Neural progenitor cell (in vitro differentiated cells): Measurements from ENCODE around the gene LRRC74B. TPM values are rescaled to one million over a fixed set of nuclear protein-coding genes. Genes with fewer than 3 reads are reported as not detected.

ENCODE experiments used
- DNase-seq: peaks from one replicate; pipeline ENCODE4 v3.0.0-alpha.2; 2016; ENCODE audit warnings: low spot score
- H2AFZ ChIP-seq: fragments of 200-600 bp; sonication (generic); replicated peaks from 2 replicates; pipeline ENCODE4 v1.6.1; 2016; ENCODE audit warnings: antibody characterized with exemption
- H3F3A ChIP-seq: fragments of 200-600 bp; sonication (generic); 2 replicates; pipeline ENCODE4 v1.6.1; 2016; ENCODE audit warnings: antibody characterized with exemption, low read depth
- H3K27ac ChIP-seq: fragments of 200-600 bp; sonication (generic); 2 replicates; pipeline ENCODE4 v1.5.1; 2016; ENCODE audit warnings: mild to moderate bottlenecking
- H3K27me3 ChIP-seq: fragments of 200-600 bp; sonication (generic); 2 replicates; pipeline ENCODE4 v1.6.1; 2016; ENCODE audit warnings: mild to moderate bottlenecking, moderate library complexity
- H3K36me3 ChIP-seq: fragments of 200-600 bp; sonication (generic); 2 replicates; pipeline ENCODE4 v1.5.1; 2016
- H3K4me1 ChIP-seq: fragments of 200-600 bp; sonication (generic); 2 replicates; pipeline ENCODE4 v1.6.1; 2016; ENCODE audit warnings: mixed run types
- H3K4me2 ChIP-seq: fragments of 200-600 bp; sonication (generic); 2 replicates; pipeline ENCODE4 v1.6.1; 2016
- H3K4me3 ChIP-seq: fragments of 200-600 bp; sonication (generic); 2 replicates; pipeline ENCODE4 v1.5.1; 2016
- H3K79me2 ChIP-seq: fragments of 200-600 bp; sonication (generic); 2 replicates; pipeline ENCODE4 v1.6.1; 2016; ENCODE audit warnings: low read depth
- H3K9ac ChIP-seq: fragments of 200-600 bp; sonication (generic); 2 replicates; pipeline ENCODE4 v1.6.1; 2016
- H3K9me3 ChIP-seq: fragments of 200-600 bp; sonication (generic); 2 replicates; pipeline ENCODE4 v1.5.1; 2016; ENCODE audit warnings: low read depth
- H4K20me1 ChIP-seq: fragments of 200-600 bp; sonication (generic); 2 replicates; pipeline ENCODE4 v1.6.1; 2016; ENCODE audit warnings: low read depth
- H3K27ac Mint-ChIP-seq: 3 replicates; pipeline ENCODE4 v1.8.0; 2021; ENCODE audit warnings: mixed read lengths
- H3K27me3 Mint-ChIP-seq: 2 replicates; pipeline ENCODE4 v1.8.0; 2022; ENCODE audit warnings: low read depth, mild to moderate bottlenecking, inconsistent platforms, moderate library complexity, mixed read lengths; ENCODE audit not compliant: insufficient read depth
- H3K36me3 Mint-ChIP-seq: 3 replicates; pipeline ENCODE4 v1.8.0; 2021; ENCODE audit warnings: mixed read lengths
- H3K4me1 Mint-ChIP-seq: 3 replicates; pipeline ENCODE4 v1.8.0; 2021; ENCODE audit warnings: mixed read lengths
- H3K4me3 Mint-ChIP-seq: 3 replicates; pipeline ENCODE4 v1.8.0; 2021; ENCODE audit warnings: mild to moderate bottlenecking, moderate library complexity, mixed read lengths
- H3K9me3 Mint-ChIP-seq: 3 replicates; pipeline ENCODE4 v1.8.0; 2020; ENCODE audit warnings: mixed read lengths
- CTCF ChIP-seq: fragments of 200-600 bp; sonication (generic); IDR thresholded peaks from 2 replicates; pipeline ENCODE4 v1.5.1; 2017; ENCODE audit warnings: antibody characterized with exemption, mild to moderate bottlenecking
- EZH2 ChIP-seq: fragments of 200-600 bp; sonication (generic); IDR thresholded peaks from 2 replicates; pipeline ENCODE4 v1.6.1; 2017; ENCODE audit warnings: antibody characterized with exemption, mild to moderate bottlenecking, moderate library complexity
- EZH2phosphoT487 ChIP-seq: fragments of 200-600 bp; sonication (generic); IDR thresholded peaks from 2 replicates; pipeline ENCODE4 v1.6.1; 2017; ENCODE audit warnings: antibody characterized with exemption
- total RNA-seq: library from RNA; depleted of rRNA; stranded (reverse); fragments of >200 nt; gene quantifications from 2 replicates; pipeline ENCODE4 v1.2.3, GENCODE V29; 2015; ENCODE audit warnings: low replicate concordance

LRRC74B gene
- total RNA-seq, 1 donor from 2014 or later, result not detected

GRCh38 chr22:21054046-21054713, 8.4 kb downstream of the LRRC74B start:
- Histone ChIP-seq H3K4me1 (no peaks in the 10 kb centered on the region), H4K20me1 (no peaks in the 10 kb centered on the region), H3K27me3 (no peaks in the 10 kb centered on the region), H3K36me3 (no peaks in the 10 kb centered on the region), H3K9ac (no peak overlapping the region), H3K4me2 (no peak overlapping the region), H3K4me3 (no peak overlapping the region), H3K79me2 (no peaks in the 10 kb centered on the region), H3K9me3 (no peaks in the 10 kb centered on the region), H3K27ac (no peak overlapping the region), H2AFZ (no peak overlapping the region), H3F3A (no peaks in the 10 kb centered on the region)
- Mint-ChIP-seq H3K27ac (peak overlapping the region; percentile 76), H3K9me3 (no peaks in the 10 kb centered on the region), H3K4me3 (no peak overlapping the region), H3K27me3 (peaks cover 7% of the 10 kb centered on the region), H3K36me3 (no peaks in the 10 kb centered on the region), H3K4me1 (peaks cover 42% of the 10 kb centered on the region)
- no peak for DNase-seq
- TF ChIP-seq EZH2phosphoT487, result no peak
- no peak for TF ChIP-seq EZH2
- no peak for TF ChIP-seq CTCF

- no peaks in the 10 kb centered on the region for H3K4me1 ChIP-seq
- no peaks in the 10 kb centered on the region for H3K36me3 ChIP-seq
Observed at GRCh38 chr22:21054714-21055563, 9.2 kb downstream of the LRRC74B start.

GRCh38 chr22:21055564-21055834, 9.8 kb downstream of the LRRC74B start:
- no peak for DNase-seq
- H3K4me3 Mint-ChIP-seq, result no peak overlapping the region
- H2AFZ ChIP-seq, result no peak overlapping the region

More at GRCh38 chr22:21054714-21055563, 9.2 kb downstream of the LRRC74B start:
- Mint-ChIP-seq H3K4me3 (no peak overlapping the region), H3K4me1 (peaks cover 42% of the 10 kb centered on the region), H3K9me3 (no peaks in the 10 kb centered on the region), H3K36me3 (no peaks in the 10 kb centered on the region), H3K27ac (peak overlapping the region; percentile 76), H3K27me3 (peaks cover 7% of the 10 kb centered on the region)
- Histone ChIP-seq H3K27ac (no peak overlapping the region), H3K27me3 (no peaks in the 10 kb centered on the region), H3K79me2 (no peaks in the 10 kb centered on the region), H2AFZ (no peak overlapping the region), H3F3A (no peaks in the 10 kb centered on the region), H3K4me3 (no peak overlapping the region), H3K9me3 (no peaks in the 10 kb centered on the region), H3K9ac (no peak overlapping the region), H3K4me2 (no peak overlapping the region), H4K20me1 (no peaks in the 10 kb centered on the region)
- no peak for DNase-seq
- TF ChIP-seq EZH2, result no peak
- no peak for TF ChIP-seq CTCF
- TF ChIP-seq EZH2phosphoT487, result no peak

More at GRCh38 chr22:21055564-21055834, 9.8 kb downstream of the LRRC74B start:
- Histone ChIP-seq H3K36me3 (no peaks in the 10 kb centered on the region), H3K9me3 (no peaks in the 10 kb centered on the region), H3K4me2 (no peak overlapping the region), H3F3A (no peaks in the 10 kb centered on the region), H3K4me1 (no peaks in the 10 kb centered on the region), H3K27me3 (no peaks in the 10 kb centered on the region), H3K9ac (no peak overlapping the region), H3K27ac (no peak overlapping the region), H4K20me1 (no peaks in the 10 kb centered on the region), H3K4me3 (no peak overlapping the region), H3K79me2 (no peaks in the 10 kb centered on the region)
- TF ChIP-seq CTCF (no peak), EZH2 (no peak), EZH2phosphoT487 (no peak)
- Mint-ChIP-seq H3K4me1 (peaks cover 42% of the 10 kb centered on the region), H3K27me3 (peaks cover 6% of the 10 kb centered on the region), H3K36me3 (no peaks in the 10 kb centered on the region), H3K9me3 (no peaks in the 10 kb centered on the region), H3K27ac (no peak overlapping the region)
